Liver (tissue), 9 donors: Measurements from ENCODE around the gene ZNF343. TPM values are rescaled to one million over a fixed set of nuclear protein-coding genes. Genes with fewer than 3 reads are reported as not detected.

Experiments used
- DNase-seq: peaks from one replicate; pipeline ENCODE4 v3.0.0-alpha.2; 2017; ENCODE audit warnings: low spot score
- H3K27ac ChIP-seq, 2 donors: one replicate each; pipeline ENCODE4 v1.7.0; 2013; ENCODE audit warnings: inconsistent platforms in 2 of 2, low read length in 2 of 2, control low read depth in 1 of 2, low read depth in 1 of 2, mild to moderate bottlenecking in 1 of 2
- H3K27me3 ChIP-seq, 4 donors: one replicate each; pipeline versions ENCODE4 v1.6.1 to v1.7.0; 2013; ENCODE audit warnings: low read length in 3 of 4, inconsistent platforms in 1 of 4, mild to moderate bottlenecking in 1 of 4, moderate library complexity in 1 of 4; ENCODE audit not compliant: control insufficient read depth in 4 of 4, insufficient read depth in 4 of 4
- H3K36me3 ChIP-seq, 4 donors: one replicate each; pipeline versions ENCODE4 v1.6.1 to v1.7.0; 2013; ENCODE audit warnings: low read length in 3 of 4, mild to moderate bottlenecking in 3 of 4, low read depth in 1 of 4, moderate library complexity in 1 of 4; ENCODE audit not compliant: control insufficient read depth in 4 of 4, insufficient read depth in 3 of 4
- H3K4me1 ChIP-seq, 4 donors: one replicate each; pipeline versions ENCODE4 v1.6.1 to v1.7.0; 2013; ENCODE audit warnings: low read length in 3 of 4, mild to moderate bottlenecking in 3 of 4, moderate library complexity in 1 of 4; ENCODE audit not compliant: control insufficient read depth in 4 of 4, insufficient read depth in 4 of 4
- H3K4me3 ChIP-seq, 3 donors: one replicate each; pipeline versions ENCODE4 v1.6.1 to v1.7.0; 2013; ENCODE audit warnings: low read length in 3 of 3, control low read depth in 1 of 3, low read depth in 1 of 3, mild to moderate bottlenecking in 1 of 3
- H3K9ac ChIP-seq, 2 donors: one replicate each; pipeline ENCODE4 v1.7.0; 2013; ENCODE audit warnings: low read length in 2 of 2, mild to moderate bottlenecking in 2 of 2, moderate library complexity in 2 of 2, control low read depth in 1 of 2, low read depth in 1 of 2
- H3K9me3 ChIP-seq, 4 donors: one replicate each; pipeline versions ENCODE4 v1.6.1 to v1.7.0; 2013; ENCODE audit warnings: low read length in 3 of 4; ENCODE audit not compliant: control insufficient read depth in 4 of 4
- EGR1 ChIP-seq, 2 donors: IDR thresholded peaks; 2 replicates each; pipeline ENCODE4 v1.6.1; 2016 to 2018; ENCODE audit warnings: antibody characterized with exemption in 2 of 2, low read depth in 2 of 2
- FOXA1 ChIP-seq: IDR thresholded peaks from 2 replicates; pipeline ENCODE4 v1.6.1; 2016; ENCODE audit warnings: antibody characterized with exemption
- FOXA2 ChIP-seq: IDR thresholded peaks from 2 replicates; pipeline ENCODE4 v1.6.1; 2016; ENCODE audit warnings: antibody characterized with exemption
- GABPA ChIP-seq, 2 donors: IDR thresholded peaks in 1 of 2; conservative IDR thresholded peaks in 1 of 2; 2 replicates each; pipeline ENCODE4 v1.6.1; 2016; ENCODE audit warnings: antibody characterized with exemption in 2 of 2, mild to moderate bottlenecking in 1 of 2, moderate library complexity in 1 of 2
- HNF4A ChIP-seq, 2 donors: conservative IDR thresholded peaks; 2 replicates each; pipeline ENCODE4 v1.6.1; 2016; ENCODE audit warnings: antibody characterized with exemption in 2 of 2, mild to moderate bottlenecking in 2 of 2
- HNF4G ChIP-seq: IDR thresholded peaks from 2 replicates; pipeline ENCODE4 v1.6.1; 2016; ENCODE audit warnings: antibody characterized with exemption
- JUND ChIP-seq, 2 donors: IDR thresholded peaks; 2 replicates each; pipeline ENCODE4 v1.6.1; 2016; ENCODE audit warnings: antibody characterized with exemption in 2 of 2
- NR2F2 ChIP-seq: IDR thresholded peaks from 2 replicates; pipeline ENCODE4 v1.6.1; 2016; ENCODE audit warnings: antibody characterized with exemption
- RAD21 ChIP-seq, 2 donors: IDR thresholded peaks; 2 replicates each; pipeline ENCODE4 v1.6.1; 2016; ENCODE audit warnings: antibody characterized with exemption in 2 of 2, mild to moderate bottlenecking in 2 of 2
- RXRA ChIP-seq, 2 donors: IDR thresholded peaks; 2 replicates each; pipeline ENCODE4 v1.6.1; 2017 to 2018; ENCODE audit warnings: antibody characterized with exemption in 2 of 2, mild to moderate bottlenecking in 1 of 2
- SP1 ChIP-seq: IDR thresholded peaks from 2 replicates; pipeline ENCODE4 v1.6.1; 2018; ENCODE audit warnings: antibody characterized with exemption, mild to moderate bottlenecking
- TAF1 ChIP-seq: conservative IDR thresholded peaks from 2 replicates; pipeline ENCODE4 v1.6.1; 2016; ENCODE audit warnings: antibody characterized with exemption, mild to moderate bottlenecking
- YY1 ChIP-seq: IDR thresholded peaks from 2 replicates; pipeline ENCODE4 v1.6.1; 2016; ENCODE audit warnings: antibody characterized with exemption, mild to moderate bottlenecking
- WGBS: extraction: QIAGEN DNeasy Blood & Tissue Kit; methylation state at CpG from one replicate; pipeline ENCODE4 v1.1.7; 2013; 5-methylcytosine and 5-hydroxymethylcytosine counted together
- polyA plus RNA-seq, 2 donors: library from polyadenylated mRNA; stranded (reverse) in 1 of 2; unstranded in 1 of 2; fragments of 200-250 nt in 1 of 2; fragments of >200 nt in 1 of 2; fragmentation: Nextera tagmentation in 1 of 2; extraction: Ambion mirVana in 1 of 2; gene quantifications; one replicate each; pipeline versions ENCODE4 v1.2.1 to v1.2.3, GENCODE V29; 2013 to 2015
- total RNA-seq, 2 donors: library from RNA; depleted of rRNA; stranded (reverse); fragments of >200 nt; gene quantifications; one replicate each; pipeline ENCODE4 v1.2.3, GENCODE V29; 2014
- TF ChIP-seq, protein P1 (sequence below): IDR thresholded peaks from 2 replicates; pipeline ENCODE4 v1.6.1; 2016; ENCODE audit warnings: antibody characterized with exemption, mild to moderate bottlenecking
- TF ChIP-seq, protein P2 (sequence below): IDR thresholded peaks from 2 replicates; pipeline ENCODE4 v1.6.1; 2016; ENCODE audit warnings: antibody characterized with exemption
- TF ChIP-seq, protein P3 (sequence below): IDR thresholded peaks from 2 replicates; pipeline ENCODE4 v1.6.1; 2016; ENCODE audit warnings: antibody characterized with exemption
- TF ChIP-seq, protein P4 (sequence below): IDR thresholded peaks from 2 replicates; pipeline ENCODE4 v1.6.1; 2016; ENCODE audit warnings: antibody characterized with exemption
- TF ChIP-seq, protein P5 (sequence below): fragments of 150-350 bp; IDR thresholded peaks from 2 replicates; pipeline ENCODE4 v1.5.1; 2017; ENCODE audit warnings: improper control_type of control experiment, low read depth, low read length; ENCODE audit not compliant: missing input control
- donor health status: healthy.
- donor health status: healthy.
- donor health status: healthy.
- donor health status: healthy.
- donor health status: healthy.

The ZNF343 gene
- total and polyA plus RNA-seq, 4 donors = 3.3 to 10.5 (median 4.2) TPM

DNA sequence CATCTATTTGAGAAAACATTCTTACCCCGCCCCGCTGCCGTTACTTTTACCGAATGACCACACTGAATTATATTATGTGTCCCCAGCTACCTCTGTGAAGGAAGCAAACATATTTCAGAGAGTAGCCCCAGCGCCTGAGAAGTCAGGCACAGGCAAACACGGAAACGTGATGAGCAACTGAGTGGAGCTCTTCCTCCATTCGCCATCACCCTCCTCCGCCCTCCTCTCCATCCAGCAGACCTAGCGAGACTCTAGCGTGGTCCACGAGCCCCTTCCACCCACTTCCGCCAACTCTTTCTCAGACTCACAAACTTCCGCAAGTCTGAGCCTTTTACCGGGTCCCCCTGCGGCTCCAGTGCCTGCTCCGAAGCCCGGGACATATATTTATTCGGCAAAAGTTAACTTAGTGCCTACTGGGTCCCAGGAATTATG is 38.7 kb downstream of the ZNF343 start:
- TF ChIP-seq HNF4A (conservative IDR thresholded peaks at IDR 0.05) (no peak), TAF1 (no peak), GABPA (IDR thresholded peaks at IDR 0.05 in 1 of 2, conservative IDR thresholded peaks at IDR 0.05 in 1 of 2) (no peak), FOXA2 (no peak), NR2F2 (no peak), SP1 (no peak), HNF4G (no peak), EGR1 (IDR thresholded peaks at IDR 0.05; ENCODE audit: low read depth in 2 of 2) (no peak), RAD21 (IDR thresholded peaks at IDR 0.05) (no peak), JUND (IDR thresholded peaks at IDR 0.05) (no peak), RXRA (IDR thresholded peaks at IDR 0.05) (no peak), YY1 (no peak), FOXA1 (no peak)
- TF ChIP-seq, protein P1, sequence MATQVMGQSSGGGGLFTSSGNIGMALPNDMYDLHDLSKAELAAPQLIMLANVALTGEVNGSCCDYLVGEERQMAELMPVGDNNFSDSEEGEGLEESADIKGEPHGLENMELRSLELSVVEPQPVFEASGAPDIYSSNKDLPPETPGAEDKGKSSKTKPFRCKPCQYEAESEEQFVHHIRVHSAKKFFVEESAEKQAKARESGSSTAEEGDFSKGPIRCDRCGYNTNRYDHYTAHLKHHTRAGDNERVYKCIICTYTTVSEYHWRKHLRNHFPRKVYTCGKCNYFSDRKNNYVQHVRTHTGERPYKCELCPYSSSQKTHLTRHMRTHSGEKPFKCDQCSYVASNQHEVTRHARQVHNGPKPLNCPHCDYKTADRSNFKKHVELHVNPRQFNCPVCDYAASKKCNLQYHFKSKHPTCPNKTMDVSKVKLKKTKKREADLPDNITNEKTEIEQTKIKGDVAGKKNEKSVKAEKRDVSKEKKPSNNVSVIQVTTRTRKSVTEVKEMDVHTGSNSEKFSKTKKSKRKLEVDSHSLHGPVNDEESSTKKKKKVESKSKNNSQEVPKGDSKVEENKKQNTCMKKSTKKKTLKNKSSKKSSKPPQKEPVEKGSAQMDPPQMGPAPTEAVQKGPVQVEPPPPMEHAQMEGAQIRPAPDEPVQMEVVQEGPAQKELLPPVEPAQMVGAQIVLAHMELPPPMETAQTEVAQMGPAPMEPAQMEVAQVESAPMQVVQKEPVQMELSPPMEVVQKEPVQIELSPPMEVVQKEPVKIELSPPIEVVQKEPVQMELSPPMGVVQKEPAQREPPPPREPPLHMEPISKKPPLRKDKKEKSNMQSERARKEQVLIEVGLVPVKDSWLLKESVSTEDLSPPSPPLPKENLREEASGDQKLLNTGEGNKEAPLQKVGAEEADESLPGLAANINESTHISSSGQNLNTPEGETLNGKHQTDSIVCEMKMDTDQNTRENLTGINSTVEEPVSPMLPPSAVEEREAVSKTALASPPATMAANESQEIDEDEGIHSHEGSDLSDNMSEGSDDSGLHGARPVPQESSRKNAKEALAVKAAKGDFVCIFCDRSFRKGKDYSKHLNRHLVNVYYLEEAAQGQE = no peak
- TF ChIP-seq, protein P2, sequence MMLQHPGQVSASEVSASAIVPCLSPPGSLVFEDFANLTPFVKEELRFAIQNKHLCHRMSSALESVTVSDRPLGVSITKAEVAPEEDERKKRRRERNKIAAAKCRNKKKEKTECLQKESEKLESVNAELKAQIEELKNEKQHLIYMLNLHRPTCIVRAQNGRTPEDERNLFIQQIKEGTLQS = no peak
- TF ChIP-seq, protein P3, sequence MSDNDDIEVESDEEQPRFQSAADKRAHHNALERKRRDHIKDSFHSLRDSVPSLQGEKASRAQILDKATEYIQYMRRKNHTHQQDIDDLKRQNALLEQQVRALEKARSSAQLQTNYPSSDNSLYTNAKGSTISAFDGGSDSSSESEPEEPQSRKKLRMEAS = no peak
- TF ChIP-seq, protein P4, sequence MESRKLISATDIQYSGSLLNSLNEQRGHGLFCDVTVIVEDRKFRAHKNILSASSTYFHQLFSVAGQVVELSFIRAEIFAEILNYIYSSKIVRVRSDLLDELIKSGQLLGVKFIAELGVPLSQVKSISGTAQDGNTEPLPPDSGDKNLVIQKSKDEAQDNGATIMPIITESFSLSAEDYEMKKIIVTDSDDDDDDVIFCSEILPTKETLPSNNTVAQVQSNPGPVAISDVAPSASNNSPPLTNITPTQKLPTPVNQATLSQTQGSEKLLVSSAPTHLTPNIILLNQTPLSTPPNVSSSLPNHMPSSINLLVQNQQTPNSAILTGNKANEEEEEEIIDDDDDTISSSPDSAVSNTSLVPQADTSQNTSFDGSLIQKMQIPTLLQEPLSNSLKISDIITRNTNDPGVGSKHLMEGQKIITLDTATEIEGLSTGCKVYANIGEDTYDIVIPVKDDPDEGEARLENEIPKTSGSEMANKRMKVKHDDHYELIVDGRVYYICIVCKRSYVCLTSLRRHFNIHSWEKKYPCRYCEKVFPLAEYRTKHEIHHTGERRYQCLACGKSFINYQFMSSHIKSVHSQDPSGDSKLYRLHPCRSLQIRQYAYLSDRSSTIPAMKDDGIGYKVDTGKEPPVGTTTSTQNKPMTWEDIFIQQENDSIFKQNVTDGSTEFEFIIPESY = no peak
- TF ChIP-seq, protein P5, sequence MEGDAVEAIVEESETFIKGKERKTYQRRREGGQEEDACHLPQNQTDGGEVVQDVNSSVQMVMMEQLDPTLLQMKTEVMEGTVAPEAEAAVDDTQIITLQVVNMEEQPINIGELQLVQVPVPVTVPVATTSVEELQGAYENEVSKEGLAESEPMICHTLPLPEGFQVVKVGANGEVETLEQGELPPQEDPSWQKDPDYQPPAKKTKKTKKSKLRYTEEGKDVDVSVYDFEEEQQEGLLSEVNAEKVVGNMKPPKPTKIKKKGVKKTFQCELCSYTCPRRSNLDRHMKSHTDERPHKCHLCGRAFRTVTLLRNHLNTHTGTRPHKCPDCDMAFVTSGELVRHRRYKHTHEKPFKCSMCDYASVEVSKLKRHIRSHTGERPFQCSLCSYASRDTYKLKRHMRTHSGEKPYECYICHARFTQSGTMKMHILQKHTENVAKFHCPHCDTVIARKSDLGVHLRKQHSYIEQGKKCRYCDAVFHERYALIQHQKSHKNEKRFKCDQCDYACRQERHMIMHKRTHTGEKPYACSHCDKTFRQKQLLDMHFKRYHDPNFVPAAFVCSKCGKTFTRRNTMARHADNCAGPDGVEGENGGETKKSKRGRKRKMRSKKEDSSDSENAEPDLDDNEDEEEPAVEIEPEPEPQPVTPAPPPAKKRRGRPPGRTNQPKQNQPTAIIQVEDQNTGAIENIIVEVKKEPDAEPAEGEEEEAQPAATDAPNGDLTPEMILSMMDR = no peak
- Histone ChIP-seq H3K4me1 (peaks cover 4 to 20% (median 14%) of the 10 kb centered on the region in 4 donors), H3K9me3 (no peaks in the 10 kb centered on the region), H3K9ac (peak overlapping the region; percentile 82 to 91), H3K27ac (peak overlapping the region; percentile 85 to 93), H3K27me3 (no peaks in the 10 kb centered on the region), H3K4me3 (peak overlapping the region; percentile 68 to 90 (median 80)), H3K36me3 (peaks cover 6 to 28% (median 24%) of the 10 kb centered on the region in 4 donors)
- WGBS = under 1% methylated on average over 19 of the region's 19 CpGs
- DNase-seq = peak; percentile 54
